GM12874 (cell line): Measurements from ENCODE around the gene USF1.
A peak's percentile ranks its signal among the peaks of the same experiment; 100 is the strongest.

ENCODE experiments used
- TF ChIP-seq, protein P1 (sequence below): IDR thresholded peaks from 2 replicates; pipeline ENCODE4 v1.5.1; 2011; ENCODE audit warnings: low read depth, mild to moderate bottlenecking, control low read depth, low read length, moderate library complexity; ENCODE audit not compliant: insufficient read depth

Gene USF1

DNA sequence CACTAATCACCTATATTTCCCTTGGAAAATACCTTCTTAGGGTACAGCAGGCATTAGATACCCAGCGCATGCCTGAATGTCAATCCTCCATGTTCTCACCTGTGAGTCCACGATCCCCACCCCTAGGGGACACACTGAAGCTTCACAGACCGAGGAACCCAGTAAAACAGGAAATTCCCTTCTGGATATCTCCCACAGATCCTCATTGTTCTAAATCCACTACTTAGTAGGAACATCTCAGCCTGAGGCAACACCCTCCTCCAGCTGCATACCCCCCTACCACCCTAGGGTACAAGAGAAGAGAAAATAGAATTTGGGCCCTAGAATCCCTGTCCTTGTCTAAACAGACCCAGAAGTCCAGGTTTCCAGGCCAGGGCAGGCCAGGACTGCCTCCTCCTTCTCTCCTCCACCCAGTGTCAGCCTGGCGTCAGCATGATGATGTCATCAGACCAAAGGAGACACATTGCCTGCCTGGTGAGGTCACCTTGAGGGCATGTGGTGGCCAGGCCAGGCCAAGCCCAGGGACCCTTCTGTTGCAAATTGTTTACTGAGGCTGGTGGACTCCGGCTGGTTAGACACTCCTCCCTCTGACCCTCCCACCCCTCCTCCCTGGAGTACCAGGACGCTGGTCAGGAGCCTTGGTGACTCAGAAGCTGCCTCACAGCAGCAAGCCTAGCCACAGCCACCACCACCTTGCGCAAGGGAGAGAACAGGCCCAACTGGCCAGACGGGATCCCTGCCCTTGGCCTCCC lies 37.4 kb upstream of the USF1 start:
- TF ChIP-seq, protein P1, sequence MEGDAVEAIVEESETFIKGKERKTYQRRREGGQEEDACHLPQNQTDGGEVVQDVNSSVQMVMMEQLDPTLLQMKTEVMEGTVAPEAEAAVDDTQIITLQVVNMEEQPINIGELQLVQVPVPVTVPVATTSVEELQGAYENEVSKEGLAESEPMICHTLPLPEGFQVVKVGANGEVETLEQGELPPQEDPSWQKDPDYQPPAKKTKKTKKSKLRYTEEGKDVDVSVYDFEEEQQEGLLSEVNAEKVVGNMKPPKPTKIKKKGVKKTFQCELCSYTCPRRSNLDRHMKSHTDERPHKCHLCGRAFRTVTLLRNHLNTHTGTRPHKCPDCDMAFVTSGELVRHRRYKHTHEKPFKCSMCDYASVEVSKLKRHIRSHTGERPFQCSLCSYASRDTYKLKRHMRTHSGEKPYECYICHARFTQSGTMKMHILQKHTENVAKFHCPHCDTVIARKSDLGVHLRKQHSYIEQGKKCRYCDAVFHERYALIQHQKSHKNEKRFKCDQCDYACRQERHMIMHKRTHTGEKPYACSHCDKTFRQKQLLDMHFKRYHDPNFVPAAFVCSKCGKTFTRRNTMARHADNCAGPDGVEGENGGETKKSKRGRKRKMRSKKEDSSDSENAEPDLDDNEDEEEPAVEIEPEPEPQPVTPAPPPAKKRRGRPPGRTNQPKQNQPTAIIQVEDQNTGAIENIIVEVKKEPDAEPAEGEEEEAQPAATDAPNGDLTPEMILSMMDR = no peak

DNA sequence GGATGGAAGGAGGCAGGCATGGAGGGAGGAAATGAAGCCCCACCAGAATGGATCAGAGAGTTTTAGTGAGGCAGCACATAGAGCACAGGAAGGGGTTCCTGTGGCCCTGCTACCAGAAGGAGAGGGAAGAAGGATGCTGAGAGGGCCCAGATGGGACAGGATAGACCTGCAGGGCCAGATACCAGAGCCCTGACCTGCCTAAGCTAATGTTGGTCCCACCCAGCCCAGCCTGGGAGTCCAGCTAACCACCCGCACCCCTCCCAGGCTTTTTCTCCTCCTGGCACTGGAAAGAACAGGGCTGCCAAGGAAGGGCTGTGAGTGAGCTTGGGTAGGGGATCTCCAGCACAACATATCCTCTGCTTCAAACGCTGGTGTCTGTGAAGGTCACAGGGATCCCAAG lies 36.7 kb upstream of the USF1 start:
- TF ChIP-seq, protein P1 = no peak

DNA sequence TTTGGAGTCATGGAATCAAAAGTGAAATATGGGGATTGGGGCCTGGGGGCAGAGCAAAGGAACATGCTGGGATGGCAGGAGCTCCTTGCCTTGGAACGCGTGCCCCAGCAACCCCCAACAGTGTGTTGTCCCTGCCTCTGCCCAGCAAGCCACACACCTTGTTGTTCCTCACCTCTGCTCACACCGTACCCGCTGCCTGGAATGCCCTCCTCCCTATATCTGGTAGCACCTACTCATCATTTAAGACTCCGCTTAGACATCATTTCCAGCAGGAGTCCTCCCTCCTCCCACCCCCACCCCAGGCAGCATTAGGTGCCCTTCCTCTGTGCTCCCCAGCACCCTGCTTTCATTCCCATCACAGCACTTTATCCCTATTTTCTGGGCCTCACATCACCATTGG lies 35.7 kb upstream of the USF1 start:
- TF ChIP-seq, protein P1 = no peak

DNA sequence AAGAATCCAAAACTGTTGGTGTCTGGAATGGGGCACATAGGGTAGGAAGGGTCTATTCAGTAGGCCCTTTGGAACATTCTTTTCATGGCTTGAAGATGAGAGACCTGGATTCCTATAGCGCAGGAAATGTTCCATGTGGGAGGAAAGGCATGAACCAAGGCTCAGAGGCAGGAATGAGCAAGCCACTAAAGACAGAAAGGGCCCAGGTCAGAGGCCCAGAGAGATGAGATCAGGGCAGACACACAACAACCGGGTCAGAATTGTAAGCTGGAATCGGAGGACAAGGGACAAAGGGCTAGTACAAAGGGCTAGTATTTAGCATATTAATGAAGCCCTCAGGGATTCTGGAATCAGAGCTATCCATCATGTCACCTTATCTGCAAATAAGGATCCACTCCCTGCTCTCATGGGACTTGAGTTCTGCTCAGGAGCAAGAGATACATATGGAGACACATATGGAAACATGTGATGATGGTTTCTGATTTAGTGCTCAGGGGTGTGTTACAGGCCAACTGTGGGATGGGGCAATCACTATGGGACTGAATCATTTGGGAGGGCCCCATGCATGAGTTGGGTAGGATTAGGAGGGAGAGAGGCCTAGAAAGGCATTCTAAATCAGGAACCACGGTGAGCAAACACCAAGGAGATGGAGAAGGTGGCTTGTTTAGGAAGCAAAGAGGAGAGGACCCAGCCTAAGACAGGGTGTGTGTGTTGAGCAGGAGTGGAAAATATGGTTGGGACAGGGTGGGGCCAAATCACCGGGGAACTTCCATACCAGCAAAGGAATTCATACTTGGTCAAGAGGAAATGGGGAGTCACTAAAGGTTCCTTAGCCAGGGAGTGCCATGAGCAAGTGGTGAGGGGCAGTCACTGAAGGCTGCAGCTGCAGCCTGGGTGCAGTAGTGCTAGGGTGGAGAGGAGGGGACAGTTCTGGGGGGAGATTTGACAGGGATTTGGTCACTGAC lies 34.9 kb upstream of the USF1 start:
- TF ChIP-seq, protein P1 = no peak

DNA sequence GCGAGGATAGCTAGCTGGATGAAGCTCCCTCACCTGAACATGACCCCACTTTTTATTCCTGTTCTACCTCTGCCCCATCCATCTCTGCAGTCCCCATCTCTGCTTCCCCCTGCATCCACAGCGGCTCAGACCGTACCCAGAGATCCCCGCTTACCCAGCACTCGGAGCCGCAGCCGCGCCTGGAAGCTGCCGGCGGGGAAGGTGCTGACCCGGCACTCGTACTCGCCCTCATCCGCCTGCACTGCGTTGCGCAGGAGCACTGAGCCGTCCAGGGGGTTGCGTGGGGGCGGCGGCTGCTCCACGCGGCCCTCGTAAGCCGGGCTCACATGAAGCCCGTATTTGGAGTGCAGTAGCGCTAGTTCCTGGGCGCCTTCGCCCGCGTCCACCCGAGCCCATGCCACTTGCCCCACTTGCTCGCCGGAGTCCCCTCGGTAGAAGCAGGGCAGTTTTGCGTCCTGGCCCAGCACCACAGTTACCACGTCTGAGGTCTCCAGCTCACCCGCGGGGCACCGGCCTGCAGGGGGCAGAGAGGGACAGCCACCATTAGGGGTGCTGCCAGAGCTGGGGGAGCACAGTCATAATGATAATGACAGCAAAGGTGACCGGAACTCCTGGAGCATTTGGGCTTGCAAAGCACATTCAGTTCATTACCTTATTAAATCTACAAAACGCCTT lies 33.8 kb upstream of the USF1 start:
- TF ChIP-seq, protein P1 = peak; percentile 26; the same call in 1 of the 2 replicates

DNA sequence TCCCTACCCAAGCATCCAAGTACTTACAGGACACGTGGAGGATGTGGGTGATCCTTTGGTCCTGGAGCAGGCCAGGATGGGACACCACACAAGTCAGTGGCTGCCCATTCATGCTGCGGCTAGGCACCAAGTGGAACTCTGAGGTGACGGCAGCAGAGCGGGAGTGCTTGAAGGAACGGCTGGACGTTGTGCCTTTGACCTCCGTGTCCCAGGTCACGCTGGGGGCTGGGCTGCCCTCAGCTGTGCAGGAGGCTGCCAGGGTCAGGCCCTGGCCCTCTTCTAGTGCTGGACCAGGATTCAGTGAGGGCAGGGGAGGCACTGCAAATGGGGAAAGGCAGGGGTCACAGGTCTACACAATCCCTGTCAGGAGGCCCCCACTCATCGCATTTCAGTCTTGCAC lies 31.6 kb upstream of the USF1 start:
- TF ChIP-seq, protein P1 = no peak

DNA sequence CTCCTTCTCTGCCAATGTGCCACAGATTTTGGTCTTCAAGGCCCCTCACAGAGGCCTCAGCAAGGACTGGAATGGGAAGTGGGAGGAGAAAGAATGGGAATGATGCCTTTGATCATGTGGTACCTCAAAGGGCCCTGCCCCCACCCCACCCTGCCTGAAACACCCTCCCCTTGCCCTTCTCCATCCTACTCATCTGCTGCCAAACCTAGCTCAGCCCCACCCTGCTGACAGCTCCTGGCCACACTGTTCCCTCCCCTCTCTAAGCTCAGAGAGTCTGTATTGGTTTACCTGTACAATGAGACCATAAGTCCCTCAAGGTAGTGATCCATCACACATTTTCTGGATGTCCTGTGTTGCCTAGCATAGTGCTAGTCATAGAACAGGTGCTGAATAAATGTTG lies 30.6 kb upstream of the USF1 start:
- TF ChIP-seq, protein P1 = no peak
